Measurements from ENCODE around the gene ARHGAP35.

ARHGAP35 gene

DNA sequence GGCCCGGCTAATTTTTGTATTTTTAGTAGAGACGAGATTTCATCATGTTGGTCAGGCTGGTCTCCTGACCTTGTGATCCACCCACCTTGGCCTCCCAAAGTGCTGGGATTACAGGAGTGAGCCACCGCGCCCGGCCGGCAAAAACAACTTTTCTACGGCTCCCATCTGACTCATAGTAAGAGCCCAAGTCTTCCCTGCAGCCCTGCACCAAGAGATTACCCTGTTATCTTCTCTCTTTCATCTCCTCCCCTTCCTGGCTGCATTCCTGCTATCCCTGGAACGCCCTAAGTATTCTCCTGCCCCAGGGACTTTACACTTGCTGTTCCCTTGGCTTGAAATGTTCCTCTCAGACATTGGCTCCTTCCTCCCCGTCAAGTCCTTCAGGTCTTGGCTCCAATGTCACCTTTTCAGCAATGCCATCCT is 16.7 kb upstream of the ARHGAP35 start:
- no peak for DNase-seq (ENCODE audit: low read depth)
- TF ChIP-seq, protein P1, sequence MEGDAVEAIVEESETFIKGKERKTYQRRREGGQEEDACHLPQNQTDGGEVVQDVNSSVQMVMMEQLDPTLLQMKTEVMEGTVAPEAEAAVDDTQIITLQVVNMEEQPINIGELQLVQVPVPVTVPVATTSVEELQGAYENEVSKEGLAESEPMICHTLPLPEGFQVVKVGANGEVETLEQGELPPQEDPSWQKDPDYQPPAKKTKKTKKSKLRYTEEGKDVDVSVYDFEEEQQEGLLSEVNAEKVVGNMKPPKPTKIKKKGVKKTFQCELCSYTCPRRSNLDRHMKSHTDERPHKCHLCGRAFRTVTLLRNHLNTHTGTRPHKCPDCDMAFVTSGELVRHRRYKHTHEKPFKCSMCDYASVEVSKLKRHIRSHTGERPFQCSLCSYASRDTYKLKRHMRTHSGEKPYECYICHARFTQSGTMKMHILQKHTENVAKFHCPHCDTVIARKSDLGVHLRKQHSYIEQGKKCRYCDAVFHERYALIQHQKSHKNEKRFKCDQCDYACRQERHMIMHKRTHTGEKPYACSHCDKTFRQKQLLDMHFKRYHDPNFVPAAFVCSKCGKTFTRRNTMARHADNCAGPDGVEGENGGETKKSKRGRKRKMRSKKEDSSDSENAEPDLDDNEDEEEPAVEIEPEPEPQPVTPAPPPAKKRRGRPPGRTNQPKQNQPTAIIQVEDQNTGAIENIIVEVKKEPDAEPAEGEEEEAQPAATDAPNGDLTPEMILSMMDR (conservative IDR thresholded peaks at IDR 0.05; ENCODE audit: low read length): no peak
- no peak overlapping the region for H3K4me3 ChIP-seq (ENCODE audit: low read length)

DNA sequence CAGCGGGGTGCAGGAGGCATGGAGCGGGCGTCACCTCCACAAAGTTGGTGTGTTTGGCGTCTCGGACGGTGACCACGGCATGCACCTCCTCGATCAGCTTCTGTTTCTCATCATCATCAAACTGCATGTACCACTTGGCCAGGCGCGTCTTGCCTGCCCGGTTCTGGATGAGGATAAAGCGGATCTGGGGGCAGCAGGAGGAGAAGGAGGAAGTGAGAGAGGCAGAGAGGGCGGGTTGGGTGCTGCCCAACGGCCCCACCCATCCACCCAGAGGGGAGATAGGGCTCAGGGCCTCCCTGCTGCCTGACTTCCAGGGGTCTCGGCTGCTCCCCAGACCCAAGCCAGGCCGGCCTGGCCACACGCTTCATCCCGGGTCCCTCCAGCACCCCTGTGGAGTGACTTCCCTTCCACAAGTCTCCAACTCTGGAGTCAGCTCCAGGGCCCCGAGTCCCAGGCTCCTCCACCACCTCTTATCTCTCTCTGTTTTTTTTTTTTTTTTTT is 14.8 kb upstream of the ARHGAP35 start:
- DNase-seq (ENCODE audit: low read depth): no peak
- H3K4me3 ChIP-seq (ENCODE audit: low read length): no peak overlapping the region
- TF ChIP-seq, protein P1 (conservative IDR thresholded peaks at IDR 0.05; ENCODE audit: low read length): no peak

DNA sequence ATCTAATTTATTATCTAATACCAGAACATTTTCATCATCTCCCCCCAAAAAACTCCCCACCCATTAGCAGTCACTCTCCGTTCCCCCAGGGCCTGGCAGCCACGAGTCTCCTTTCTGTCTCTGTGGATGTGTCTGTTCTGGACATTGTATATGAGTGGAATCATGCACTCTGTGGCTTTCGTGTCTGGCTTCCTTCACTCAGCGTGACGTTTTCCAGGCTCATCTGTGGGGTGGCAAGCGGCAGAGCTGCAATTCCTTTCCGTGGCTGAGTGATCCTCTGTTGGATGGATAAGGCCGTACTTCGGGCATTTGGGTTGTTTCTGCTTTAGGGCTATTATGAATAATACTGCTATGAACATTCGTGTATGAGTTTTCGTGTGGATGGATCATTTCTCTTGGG is 13.3 kb upstream of the ARHGAP35 start:
- H3K4me3 ChIP-seq (ENCODE audit: low read length): no peak overlapping the region
- DNase-seq (ENCODE audit: low read depth): no peak
- TF ChIP-seq, protein P1 (conservative IDR thresholded peaks at IDR 0.05; ENCODE audit: low read length): no peak

DNA sequence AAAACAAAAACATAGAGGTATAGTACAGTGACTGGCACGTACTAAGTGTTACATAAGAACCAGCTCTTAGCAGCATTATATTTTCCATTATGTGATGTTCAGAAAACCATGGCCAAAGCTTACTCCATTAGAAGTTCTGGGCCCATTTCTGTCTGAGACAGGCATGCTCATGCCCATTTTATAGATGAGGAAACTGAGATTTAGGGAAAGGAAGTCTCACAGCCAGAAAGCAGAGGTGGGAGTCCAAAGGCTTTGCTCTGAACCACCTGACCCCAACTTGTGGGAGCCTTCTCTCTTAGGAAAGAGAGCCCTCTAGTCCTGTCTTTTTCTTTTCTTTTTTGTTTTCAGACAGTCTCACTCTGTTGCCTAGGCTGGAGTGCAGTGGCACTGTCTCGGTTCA is 12.4 kb upstream of the ARHGAP35 start:
- TF ChIP-seq, protein P1 (conservative IDR thresholded peaks at IDR 0.05; ENCODE audit: low read length): no peak
- H3K4me3 ChIP-seq (ENCODE audit: low read length): no peak overlapping the region
- DNase-seq (ENCODE audit: low read depth): no peak

DNA sequence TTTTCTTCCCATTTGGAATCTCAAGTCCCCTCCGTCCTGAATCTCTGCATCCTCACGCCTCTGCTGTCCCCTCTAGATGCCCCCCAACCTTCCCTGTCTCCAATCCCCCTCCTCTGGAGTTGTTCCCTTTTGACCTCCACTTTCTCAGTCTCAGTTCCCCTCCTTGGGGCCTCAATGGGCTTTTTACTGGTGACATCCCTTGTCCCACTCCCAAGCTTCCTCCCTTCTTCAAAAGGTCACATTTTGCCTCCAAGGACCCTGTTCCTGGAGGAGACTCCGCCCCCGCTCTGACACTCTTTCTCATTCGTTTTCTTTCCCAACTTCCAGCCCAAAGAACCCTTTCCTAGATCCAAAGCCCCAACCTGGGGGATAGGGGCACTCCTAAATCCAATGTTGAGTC is 11.2 kb upstream of the ARHGAP35 start:
- DNase-seq (ENCODE audit: low read depth): no peak
- H3K4me3 ChIP-seq (ENCODE audit: low read length): peak overlapping the region; percentile 77
- TF ChIP-seq, protein P1 (conservative IDR thresholded peaks at IDR 0.05; ENCODE audit: low read length): no peak

DNA sequence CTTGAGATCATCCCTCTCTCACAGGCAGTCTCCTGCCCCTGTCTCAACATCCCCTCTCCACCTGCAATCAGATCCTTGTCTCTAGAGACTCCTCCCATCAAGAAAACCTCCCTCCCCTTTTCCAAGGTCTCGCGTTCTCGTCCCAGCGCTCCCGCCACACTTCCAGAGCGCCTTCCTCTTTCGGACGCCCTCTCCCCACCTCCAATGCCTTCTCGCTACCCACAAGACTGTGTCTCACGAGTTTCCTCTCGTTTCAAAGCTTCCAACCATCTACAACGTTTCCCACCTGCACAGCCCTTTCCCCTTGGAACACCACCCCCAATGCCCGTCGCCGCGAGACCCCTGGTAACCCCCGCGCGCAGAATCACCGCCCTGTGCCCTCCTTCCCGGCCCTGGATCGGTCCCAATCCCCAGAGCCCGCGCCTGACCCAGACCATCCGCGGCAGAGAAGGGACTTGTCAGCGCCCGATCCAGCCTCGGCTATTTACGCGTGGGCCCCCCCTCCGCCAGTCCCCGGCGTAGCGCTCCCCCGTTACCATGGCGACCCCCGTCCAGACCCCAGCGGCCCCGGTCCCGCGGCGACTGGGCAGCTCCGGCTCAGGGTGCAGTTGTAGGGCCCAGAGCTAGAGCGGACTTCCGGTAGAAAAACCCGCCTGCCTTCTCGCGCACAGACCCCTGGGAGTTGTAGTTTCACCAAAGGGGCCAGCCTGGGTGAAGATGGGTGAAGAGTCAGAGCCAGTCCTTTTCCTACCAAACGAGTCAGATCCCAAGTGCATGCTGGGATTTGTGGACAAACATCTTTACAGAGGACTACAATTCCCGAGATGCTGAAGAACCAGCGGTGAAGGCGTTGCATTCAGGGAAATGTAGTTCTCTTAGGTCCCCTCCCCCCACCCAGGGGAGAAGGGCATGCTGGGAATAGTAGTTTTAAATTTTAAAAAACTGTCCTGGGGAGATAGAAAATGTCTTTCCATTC is 10.3 kb upstream of the ARHGAP35 start, which contains the start of gene AP2S1:
Gene AP2S1, minus strand, starts transcription at position 619 of the 976 bp plus-strand sequence. Its CDS starts 80 bp downstream, at position 539.
- DNase-seq (ENCODE audit: low read depth): peak; percentile 99
- TF ChIP-seq, protein P1 (conservative IDR thresholded peaks at IDR 0.05; ENCODE audit: low read length): no peak
- H3K4me3 ChIP-seq (ENCODE audit: low read length): peak within 1 kb of the TSS; percentile 77
